ENCODE results near the gene MB21D2. TPM values are rescaled to one million over a fixed set of nuclear protein-coding genes. Genes with fewer than 3 reads are reported as not detected.

MB21D2 gene
- total RNA-seq, 2 donors from 2014 or later = 3.7 to 5.9 TPM

DNA sequence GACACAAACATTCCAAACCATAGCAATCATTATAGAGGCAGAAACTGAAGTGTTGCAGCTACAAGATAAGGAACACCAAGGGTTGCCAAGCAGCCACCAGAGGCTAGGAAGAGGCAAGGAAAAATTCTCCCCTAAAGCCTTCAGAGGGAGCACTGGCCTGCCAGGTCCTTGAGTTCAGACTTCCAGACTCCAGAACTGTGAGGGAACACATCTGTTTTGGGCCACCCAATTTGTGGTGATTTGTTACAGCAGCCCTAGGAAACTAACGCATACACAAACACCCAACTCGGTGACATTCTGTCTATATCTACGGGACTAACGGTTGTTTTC is 54.6 kb downstream of the MB21D2 start:
- Histone ChIP-seq H3K9me3 (no peaks in the 10 kb centered on the region), H3K27me3 (no peaks in the 10 kb centered on the region), H3K4me3 (no peak overlapping the region), H3K36me3 (no peaks in the 10 kb centered on the region), H3K4me1 (peaks cover 0 to 20% of the 10 kb centered on the region in 2 donors), H3K27ac (no peak overlapping the region)
- TF ChIP-seq CTCF (IDR thresholded peaks at IDR 0.05) = no peak
- no peak for DNase-seq (ENCODE audit: low spot score)

GRCh38 chr3:192862408-192863090 is 55.1 kb downstream of the MB21D2 start:
- H3K27me3 ChIP-seq = no peaks in the 10 kb centered on the region
- no peak overlapping the region for H3K27ac ChIP-seq
- TF ChIP-seq CTCF (IDR thresholded peaks at IDR 0.05) = no peak
- H3K4me3 ChIP-seq = no peak overlapping the region
- H3K36me3 ChIP-seq = no peaks in the 10 kb centered on the region
- no peak for DNase-seq (ENCODE audit: low spot score)
- H3K4me1 ChIP-seq = peaks cover 0 to 15% of the 10 kb centered on the region in 2 donors
- H3K9me3 ChIP-seq = no peaks in the 10 kb centered on the region

DNA sequence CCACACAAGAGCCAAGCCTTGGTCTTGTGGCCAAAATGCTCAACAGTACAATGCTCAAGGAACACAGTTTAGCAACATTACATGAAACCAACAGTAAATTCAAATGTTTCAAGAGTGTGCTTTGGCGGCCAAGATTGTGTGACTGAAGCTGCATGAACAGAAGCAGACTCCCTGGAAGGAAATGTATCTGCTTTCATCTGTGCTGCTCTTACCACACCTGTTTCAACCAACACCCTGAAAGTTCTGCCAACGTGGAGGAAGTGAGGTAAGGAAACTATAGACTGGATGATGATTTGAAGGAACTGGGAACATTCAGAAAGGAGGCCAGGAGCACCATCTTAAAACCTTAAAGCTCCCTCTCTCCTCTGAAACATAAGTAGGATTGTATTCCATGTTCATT is 55.7 kb downstream of the MB21D2 start:
- Histone ChIP-seq H3K4me1 (peaks cover 0 to 9% of the 10 kb centered on the region in 2 donors), H3K27me3 (no peaks in the 10 kb centered on the region), H3K36me3 (no peaks in the 10 kb centered on the region), H3K4me3 (no peak overlapping the region), H3K9me3 (no peaks in the 10 kb centered on the region), H3K27ac (no peak overlapping the region)
- TF ChIP-seq CTCF (IDR thresholded peaks at IDR 0.05) = no peak
- no peak for DNase-seq (ENCODE audit: low spot score)

DNA sequence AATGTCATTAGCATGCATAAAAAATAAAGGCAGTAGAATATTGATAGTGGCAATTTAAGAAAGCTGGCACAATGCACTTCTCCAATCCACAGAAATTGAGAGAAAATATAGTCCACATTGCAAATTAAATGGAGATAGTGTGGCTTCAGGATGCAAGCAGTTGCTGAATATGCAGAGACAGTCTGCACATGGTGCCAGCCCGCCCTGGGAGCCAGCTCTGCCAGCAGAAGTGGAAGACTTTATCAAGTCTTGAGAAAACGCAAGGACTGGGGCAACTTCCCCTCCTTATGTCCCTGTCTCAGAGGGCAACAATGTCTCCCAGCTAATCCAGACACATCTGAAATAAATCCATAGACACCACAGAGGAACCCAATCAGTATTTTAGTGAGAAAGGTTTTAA is 57.2 kb downstream of the MB21D2 start:
- DNase-seq (ENCODE audit: low spot score) = no peak
- no peak overlapping the region for H3K4me3 ChIP-seq
- TF ChIP-seq CTCF (IDR thresholded peaks at IDR 0.05) = no peak
- no peaks in the 10 kb centered on the region for H3K27me3 ChIP-seq
- no peak overlapping the region for H3K27ac ChIP-seq
- no peaks in the 10 kb centered on the region for H3K9me3 ChIP-seq
- H3K36me3 ChIP-seq = no peaks in the 10 kb centered on the region
- peaks cover 0 to 4% of the 10 kb centered on the region in 2 donors for H3K4me1 ChIP-seq

DNA sequence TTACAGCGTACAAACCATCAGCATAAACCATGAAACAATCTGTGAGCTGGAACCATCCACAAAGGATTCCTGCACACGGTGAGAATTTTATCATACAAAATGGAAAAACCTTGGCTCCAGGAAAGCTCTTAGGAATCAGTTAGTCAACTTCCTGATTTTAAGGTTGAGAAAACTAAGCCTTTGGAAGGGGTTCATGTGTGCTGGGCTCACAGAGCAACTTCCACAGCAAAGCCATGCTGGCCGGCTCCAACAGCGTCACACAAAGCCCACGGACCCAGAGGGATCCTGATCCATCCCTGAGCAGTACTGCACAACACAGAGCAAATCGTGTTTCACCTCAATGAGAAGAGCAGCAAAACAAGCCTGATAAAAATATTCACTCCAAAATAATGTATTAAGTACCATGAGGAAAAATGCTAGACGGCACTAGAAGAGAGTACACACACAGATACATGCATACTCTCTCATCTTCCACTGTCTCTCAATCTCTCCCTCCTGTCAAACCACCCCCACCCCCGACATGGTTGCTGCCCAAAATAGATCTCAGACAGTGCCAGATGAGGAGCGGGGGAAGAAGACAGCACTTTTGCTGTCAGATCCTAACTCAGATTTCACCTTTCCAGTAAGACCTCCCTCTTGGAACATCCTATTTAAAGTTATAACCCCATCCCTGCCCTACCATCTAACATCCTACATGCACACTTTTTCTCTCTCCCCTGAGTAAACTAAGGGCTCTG is 58.6 kb downstream of the MB21D2 start:
- DNase-seq (ENCODE audit: low spot score) = no peak
- Histone ChIP-seq H3K9me3 (peaks cover 0 to 4% of the 10 kb centered on the region in 2 donors), H3K36me3 (no peaks in the 10 kb centered on the region), H3K27ac (no peak overlapping the region), H3K4me3 (no peak overlapping the region), H3K27me3 (no peaks in the 10 kb centered on the region), H3K4me1 (no peaks in the 10 kb centered on the region)
- TF ChIP-seq CTCF (IDR thresholded peaks at IDR 0.05) = no peak
